Skeletal muscle cell (primary cell): ENCODE results near the gene PTGR3.

Experiments used
- DNase-seq: peaks from one replicate; pipeline ENCODE4 v3.0.0-alpha.2; 2010; ENCODE audit warnings: low read depth
- H3K4me3 ChIP-seq: 2 replicates; pipeline ENCODE4 v1.5.1; 2011; ENCODE audit warnings: low read depth, mild to moderate bottlenecking, control low read depth, low read length, moderate library complexity

PTGR3 gene

GRCh38 chr18:75209129-75209950 is at the start of gene PTGR3:
PTGR3 (minus strand) TSS chr18:75209139; CDS start chr18:75209058, 81 bp downstream.
- no peak for DNase-seq
- H3K4me3 ChIP-seq, result peak within 1 kb of the TSS; percentile 83

GRCh38 chr18:75257605-75258004 is 48.7 kb upstream of the PTGR3 start:
- no peak for DNase-seq
- H3K4me3 ChIP-seq, result no peak overlapping the region

GRCh38 chr18:75256376-75256775 is 47.4 kb upstream of the PTGR3 start:
- no peak overlapping the region for H3K4me3 ChIP-seq
- no peak for DNase-seq

- no peak overlapping the region for H3K4me3 ChIP-seq
- no peak for DNase-seq
Observed at GRCh38 chr18:75255094-75255493, 46.2 kb upstream of the PTGR3 start.

- DNase-seq, result no peak
- H3K4me3 ChIP-seq, result no peak overlapping the region
Observed at GRCh38 chr18:75253784-75254183, 44.8 kb upstream of the PTGR3 start.

- no peak for DNase-seq
- H3K4me3 ChIP-seq, result no peak overlapping the region
Observed at GRCh38 chr18:75253043-75253442, 44.1 kb upstream of the PTGR3 start.

- no peak for DNase-seq
- H3K4me3 ChIP-seq, result no peak overlapping the region
Observed at GRCh38 chr18:75252136-75252535, 43.2 kb upstream of the PTGR3 start.

GRCh38 chr18:75251466-75251865 is 42.5 kb upstream of the PTGR3 start:
- DNase-seq, result no peak
- no peak overlapping the region for H3K4me3 ChIP-seq

- no peak for DNase-seq
- no peak overlapping the region for H3K4me3 ChIP-seq
Observed at GRCh38 chr18:75250471-75250821, 41.5 kb upstream of the PTGR3 start.

- DNase-seq, result no peak
- H3K4me3 ChIP-seq, result no peak overlapping the region
Observed at GRCh38 chr18:75249672-75250470, 40.9 kb upstream of the PTGR3 start.

- no peak overlapping the region for H3K4me3 ChIP-seq
- DNase-seq, result no peak
Observed at GRCh38 chr18:75249175-75249518, 40.2 kb upstream of the PTGR3 start.

- DNase-seq, result no peak
- peak overlapping the region; percentile 34 for H3K4me3 ChIP-seq
Observed at GRCh38 chr18:75248426-75249174, 39.7 kb upstream of the PTGR3 start.

GRCh38 chr18:75247611-75248421 is 38.9 kb upstream of the PTGR3 start:
- H3K4me3 ChIP-seq, result peak overlapping the region; percentile 34
- DNase-seq, result no peak

GRCh38 chr18:75246721-75247610 is 38.0 kb upstream of the PTGR3 start:
- DNase-seq, result peak; percentile 28
- H3K4me3 ChIP-seq, result peak overlapping the region; percentile 34

- no peak overlapping the region for H3K4me3 ChIP-seq
- DNase-seq, result no peak
Observed at GRCh38 chr18:75244351-75245313, 35.7 kb upstream of the PTGR3 start.

GRCh38 chr18:75241705-75242104 is 32.8 kb upstream of the PTGR3 start:
- H3K4me3 ChIP-seq, result no peak overlapping the region
- no peak for DNase-seq

GRCh38 chr18:75240433-75240832 is 31.5 kb upstream of the PTGR3 start:
- DNase-seq, result no peak
- no peak overlapping the region for H3K4me3 ChIP-seq
